ENCODE data around the gene RUSC1. TPM values are rescaled to one million over a fixed set of nuclear protein-coding genes. Genes with fewer than 3 reads are reported as not detected.

Gene RUSC1
- total RNA-seq, 1 experiment from 2014 or later = 69.2 TPM

DNA sequence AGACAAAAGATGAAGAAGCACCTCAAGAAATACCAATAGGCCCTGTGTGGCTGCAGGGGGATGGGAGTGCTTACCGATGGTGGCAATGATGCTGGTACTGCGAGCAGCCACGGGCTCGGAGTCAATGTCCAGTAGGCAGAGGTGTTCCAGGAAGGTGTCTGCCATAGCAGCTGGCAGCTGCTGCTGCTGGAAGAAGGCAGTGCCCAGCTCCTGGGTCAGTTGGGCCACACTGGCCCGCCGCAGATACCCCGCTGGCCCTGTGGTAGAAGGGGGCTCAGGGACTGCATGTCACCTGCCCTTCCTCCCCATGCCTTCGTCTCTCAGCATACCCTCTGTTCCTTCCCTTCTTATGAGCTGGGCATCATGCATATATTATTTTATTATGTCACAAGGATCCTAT is 20.7 kb upstream of the RUSC1 start:
- no peak for DNase-seq (ENCODE audit: low read depth, low spot score)
- Histone ChIP-seq H3K27me3 (ENCODE audit: insufficient read depth, low read length) (no peaks in the 10 kb centered on the region), H4K20me1 (ENCODE audit: insufficient read depth) (no peaks in the 10 kb centered on the region), H2AFZ (ENCODE audit: low read depth, low read length, poor library complexity, severe bottlenecking) (no peak overlapping the region), H3K9ac (ENCODE audit: low read length) (no peak overlapping the region), H3K4me2 (ENCODE audit: low read length) (no peak overlapping the region), H3K27ac (ENCODE audit: low read depth, low read length) (no peak overlapping the region), H3K79me2 (ENCODE audit: insufficient read depth, low read length) (no peaks in the 10 kb centered on the region), H3K4me1 (ENCODE audit: control insufficient read depth in 1 of 2, insufficient read depth in 2 of 2, low read length in 2 of 2) (no peaks in the 10 kb centered on the region; a peak in 1 of 4 replicates), H3K36me3 (ENCODE audit: control insufficient read depth in 1 of 2, insufficient read depth in 2 of 2, low read length in 2 of 2) (no peaks in the 10 kb centered on the region), H3K4me3 (replicated peaks in 1 of 2; ENCODE audit: low read depth in 1 of 2, low read length in 2 of 2) (no peak overlapping the region), H3K9me2 (ENCODE audit: insufficient read depth) (no peaks in the 10 kb centered on the region), H3K9me3 (ENCODE audit: control insufficient read depth in 1 of 2, insufficient read depth in 1 of 2, low read depth in 1 of 2, low read length in 2 of 2) (no peaks in the 10 kb centered on the region)
- no peak for ATAC-seq
- TF ChIP-seq SIN3A (IDR thresholded peaks at IDR 0.05; ENCODE audit: low read depth) (no peak), SP1 (IDR thresholded peaks at IDR 0.05; ENCODE audit: low read depth) (no peak), POLR2AphosphoS5 (IDR thresholded peaks at IDR 0.05; ENCODE audit: low read depth, low read length) (no peak), ZNF274 (IDR thresholded peaks at IDR 0.05; ENCODE audit: low read depth, low read length) (no peak), SRF (IDR thresholded peaks at IDR 0.05; ENCODE audit: low read depth) (no peak), TCF7L2 (IDR thresholded peaks at IDR 0.05; ENCODE audit: borderline replicate concordance, extremely low read depth, insufficient read depth, insufficient read length) (no peak), CBX3 (IDR thresholded peaks at IDR 0.05; ENCODE audit: low read depth) (no peak), JUND (IDR thresholded peaks at IDR 0.05) (no peak), POLR2A (IDR thresholded peaks at IDR 0.05; ENCODE audit: borderline replicate concordance, extremely low read depth, insufficient read depth, insufficient read length) (no peak), RAD21 (IDR thresholded peaks at IDR 0.05; ENCODE audit: low read depth) (no peak), EGR1 (IDR thresholded peaks at IDR 0.05; ENCODE audit: low read depth) (no peak), YY1 (IDR thresholded peaks at IDR 0.05; ENCODE audit: extremely low read depth, insufficient replicate concordance, low read depth, low read length) (no peak), FOSL1 (IDR thresholded peaks at IDR 0.05; ENCODE audit: low read depth) (no peak), EZH2 (IDR thresholded peaks at IDR 0.05) (no peak), ZFX (IDR thresholded peaks at IDR 0.05) (no peak)
- TF ChIP-seq, protein P1, sequence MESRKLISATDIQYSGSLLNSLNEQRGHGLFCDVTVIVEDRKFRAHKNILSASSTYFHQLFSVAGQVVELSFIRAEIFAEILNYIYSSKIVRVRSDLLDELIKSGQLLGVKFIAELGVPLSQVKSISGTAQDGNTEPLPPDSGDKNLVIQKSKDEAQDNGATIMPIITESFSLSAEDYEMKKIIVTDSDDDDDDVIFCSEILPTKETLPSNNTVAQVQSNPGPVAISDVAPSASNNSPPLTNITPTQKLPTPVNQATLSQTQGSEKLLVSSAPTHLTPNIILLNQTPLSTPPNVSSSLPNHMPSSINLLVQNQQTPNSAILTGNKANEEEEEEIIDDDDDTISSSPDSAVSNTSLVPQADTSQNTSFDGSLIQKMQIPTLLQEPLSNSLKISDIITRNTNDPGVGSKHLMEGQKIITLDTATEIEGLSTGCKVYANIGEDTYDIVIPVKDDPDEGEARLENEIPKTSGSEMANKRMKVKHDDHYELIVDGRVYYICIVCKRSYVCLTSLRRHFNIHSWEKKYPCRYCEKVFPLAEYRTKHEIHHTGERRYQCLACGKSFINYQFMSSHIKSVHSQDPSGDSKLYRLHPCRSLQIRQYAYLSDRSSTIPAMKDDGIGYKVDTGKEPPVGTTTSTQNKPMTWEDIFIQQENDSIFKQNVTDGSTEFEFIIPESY (IDR thresholded peaks at IDR 0.05; ENCODE audit: extremely low read depth, insufficient replicate concordance, low read length) = no peak
- TF ChIP-seq, protein P2, sequence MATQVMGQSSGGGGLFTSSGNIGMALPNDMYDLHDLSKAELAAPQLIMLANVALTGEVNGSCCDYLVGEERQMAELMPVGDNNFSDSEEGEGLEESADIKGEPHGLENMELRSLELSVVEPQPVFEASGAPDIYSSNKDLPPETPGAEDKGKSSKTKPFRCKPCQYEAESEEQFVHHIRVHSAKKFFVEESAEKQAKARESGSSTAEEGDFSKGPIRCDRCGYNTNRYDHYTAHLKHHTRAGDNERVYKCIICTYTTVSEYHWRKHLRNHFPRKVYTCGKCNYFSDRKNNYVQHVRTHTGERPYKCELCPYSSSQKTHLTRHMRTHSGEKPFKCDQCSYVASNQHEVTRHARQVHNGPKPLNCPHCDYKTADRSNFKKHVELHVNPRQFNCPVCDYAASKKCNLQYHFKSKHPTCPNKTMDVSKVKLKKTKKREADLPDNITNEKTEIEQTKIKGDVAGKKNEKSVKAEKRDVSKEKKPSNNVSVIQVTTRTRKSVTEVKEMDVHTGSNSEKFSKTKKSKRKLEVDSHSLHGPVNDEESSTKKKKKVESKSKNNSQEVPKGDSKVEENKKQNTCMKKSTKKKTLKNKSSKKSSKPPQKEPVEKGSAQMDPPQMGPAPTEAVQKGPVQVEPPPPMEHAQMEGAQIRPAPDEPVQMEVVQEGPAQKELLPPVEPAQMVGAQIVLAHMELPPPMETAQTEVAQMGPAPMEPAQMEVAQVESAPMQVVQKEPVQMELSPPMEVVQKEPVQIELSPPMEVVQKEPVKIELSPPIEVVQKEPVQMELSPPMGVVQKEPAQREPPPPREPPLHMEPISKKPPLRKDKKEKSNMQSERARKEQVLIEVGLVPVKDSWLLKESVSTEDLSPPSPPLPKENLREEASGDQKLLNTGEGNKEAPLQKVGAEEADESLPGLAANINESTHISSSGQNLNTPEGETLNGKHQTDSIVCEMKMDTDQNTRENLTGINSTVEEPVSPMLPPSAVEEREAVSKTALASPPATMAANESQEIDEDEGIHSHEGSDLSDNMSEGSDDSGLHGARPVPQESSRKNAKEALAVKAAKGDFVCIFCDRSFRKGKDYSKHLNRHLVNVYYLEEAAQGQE (IDR thresholded peaks at IDR 0.05; ENCODE audit: low read depth) = no peak
- TF ChIP-seq, protein P3, sequence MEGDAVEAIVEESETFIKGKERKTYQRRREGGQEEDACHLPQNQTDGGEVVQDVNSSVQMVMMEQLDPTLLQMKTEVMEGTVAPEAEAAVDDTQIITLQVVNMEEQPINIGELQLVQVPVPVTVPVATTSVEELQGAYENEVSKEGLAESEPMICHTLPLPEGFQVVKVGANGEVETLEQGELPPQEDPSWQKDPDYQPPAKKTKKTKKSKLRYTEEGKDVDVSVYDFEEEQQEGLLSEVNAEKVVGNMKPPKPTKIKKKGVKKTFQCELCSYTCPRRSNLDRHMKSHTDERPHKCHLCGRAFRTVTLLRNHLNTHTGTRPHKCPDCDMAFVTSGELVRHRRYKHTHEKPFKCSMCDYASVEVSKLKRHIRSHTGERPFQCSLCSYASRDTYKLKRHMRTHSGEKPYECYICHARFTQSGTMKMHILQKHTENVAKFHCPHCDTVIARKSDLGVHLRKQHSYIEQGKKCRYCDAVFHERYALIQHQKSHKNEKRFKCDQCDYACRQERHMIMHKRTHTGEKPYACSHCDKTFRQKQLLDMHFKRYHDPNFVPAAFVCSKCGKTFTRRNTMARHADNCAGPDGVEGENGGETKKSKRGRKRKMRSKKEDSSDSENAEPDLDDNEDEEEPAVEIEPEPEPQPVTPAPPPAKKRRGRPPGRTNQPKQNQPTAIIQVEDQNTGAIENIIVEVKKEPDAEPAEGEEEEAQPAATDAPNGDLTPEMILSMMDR (IDR thresholded peaks at IDR 0.05 in 2 of 3, conservative IDR thresholded peaks at IDR 0.05 in 1 of 3; ENCODE audit: borderline replicate concordance in 1 of 3, insufficient read depth in 1 of 3, low read depth in 2 of 3, low read length in 2 of 3) = no peak
- TF ChIP-seq, protein P4, sequence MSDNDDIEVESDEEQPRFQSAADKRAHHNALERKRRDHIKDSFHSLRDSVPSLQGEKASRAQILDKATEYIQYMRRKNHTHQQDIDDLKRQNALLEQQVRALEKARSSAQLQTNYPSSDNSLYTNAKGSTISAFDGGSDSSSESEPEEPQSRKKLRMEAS (IDR thresholded peaks at IDR 0.05) = no peak
- BruUV-seq (replicated peaks) = no TSS peak
- RAD21 ChIA-PET (ENCODE audit: low non-redundant PET in 1 of 2, low total read pairs in 2 of 2, uncharacterized antibody in 2 of 2, unreplicated experiment in 2 of 2) = no interaction called here
- intact Hi-C loops (cut with micrococcal nuclease) = no loop called here
- POLR2A ChIA-PET = no interaction called here
- CTCF ChIA-PET = no interaction called here

All from HCT116 (cell line).